H9 (cell line): Measurements from ENCODE around the gene AMD1. TPM values are rescaled to one million over a fixed set of nuclear protein-coding genes. Genes with fewer than 3 reads are reported as not detected.

Source experiments
- DNase-seq: peaks from one replicate; pipeline ENCODE4 v3.0.0-alpha.2; 2017
- H2AFZ ChIP-seq: one replicate; pipeline ENCODE4 v1.6.1; 2013; ENCODE audit warnings: mild to moderate bottlenecking, low read length, control low read depth, moderate library complexity
- H2AK5ac ChIP-seq: 2 replicates; pipeline ENCODE4 v1.6.1; 2013; ENCODE audit warnings: low read length, control low read depth, mixed read lengths; ENCODE audit not compliant: insufficient read length
- H2BK120ac ChIP-seq: one replicate; pipeline ENCODE4 v1.6.1; 2013; ENCODE audit warnings: low read depth, mild to moderate bottlenecking, low read length, control low read depth, inconsistent platforms; ENCODE audit not compliant: poor library complexity, severe bottlenecking
- H2BK12ac ChIP-seq: 2 replicates; pipeline ENCODE4 v1.6.1; 2013; ENCODE audit warnings: low read length, control low read depth, mixed read lengths, low read depth; ENCODE audit not compliant: insufficient read length
- H2BK15ac ChIP-seq: 2 replicates; pipeline ENCODE4 v1.6.1; 2013; ENCODE audit warnings: low read depth, low read length, control low read depth
- H2BK20ac ChIP-seq: one replicate; pipeline ENCODE4 v1.6.1; 2013; ENCODE audit warnings: low read depth, mild to moderate bottlenecking, low read length, control low read depth, inconsistent platforms; ENCODE audit not compliant: poor library complexity, severe bottlenecking
- H2BK5ac ChIP-seq: 2 replicates; pipeline ENCODE4 v1.6.1; 2013; ENCODE audit warnings: low read length, control low read depth, mixed read lengths; ENCODE audit not compliant: insufficient read length
- H3K14ac ChIP-seq: 2 replicates; pipeline ENCODE4 v1.6.1; 2013; ENCODE audit warnings: low read length, control low read depth; ENCODE audit not compliant: insufficient read depth
- H3K18ac ChIP-seq: 2 replicates; pipeline ENCODE4 v1.6.1; 2013; ENCODE audit warnings: low read depth, mild to moderate bottlenecking, mixed read lengths, low read length, control low read depth; ENCODE audit not compliant: insufficient read length
- H3K23ac ChIP-seq: 2 replicates; pipeline ENCODE4 v1.6.1; 2013; ENCODE audit warnings: low read length, control low read depth, mixed read lengths, low read depth; ENCODE audit not compliant: insufficient read length
- H3K23me2 ChIP-seq: 2 replicates; pipeline ENCODE4 v1.6.1; 2013; ENCODE audit warnings: low read depth, mild to moderate bottlenecking, mixed read lengths, low read length, control low read depth; ENCODE audit not compliant: insufficient read length, poor library complexity, severe bottlenecking
- H3K27ac ChIP-seq: 2 replicates; pipeline ENCODE4 v1.5.1; 2013; ENCODE audit warnings: low read length, control low read depth, mixed read lengths, low read depth; ENCODE audit not compliant: insufficient read length
- H3K27me3 ChIP-seq: 2 replicates; pipeline ENCODE4 v1.6.1; 2013; ENCODE audit warnings: low read length, control low read depth, inconsistent platforms; ENCODE audit not compliant: insufficient read depth
- H3K4ac ChIP-seq: 2 replicates; pipeline ENCODE4 v1.6.1; 2013; ENCODE audit warnings: low read depth, mild to moderate bottlenecking, control low read depth, inconsistent platforms, low read length, moderate library complexity
- H3K4me1 ChIP-seq: 2 replicates; pipeline ENCODE4 v1.6.1; 2013; ENCODE audit warnings: low read length, control low read depth, inconsistent platforms; ENCODE audit not compliant: insufficient read depth
- H3K4me2 ChIP-seq: 2 replicates; pipeline ENCODE4 v1.6.1; 2013; ENCODE audit warnings: low read length, control low read depth, mixed read lengths; ENCODE audit not compliant: insufficient read length, insufficient read depth
- H3K56ac ChIP-seq: 2 replicates; pipeline ENCODE4 v1.6.1; 2013; ENCODE audit warnings: low read depth, mild to moderate bottlenecking, mixed read lengths, low read length, control low read depth; ENCODE audit not compliant: insufficient read length
- H3K79me1 ChIP-seq: 2 replicates; pipeline ENCODE4 v1.6.1; 2013; ENCODE audit warnings: low read depth, mild to moderate bottlenecking, moderate library complexity, low read length, control low read depth, inconsistent platforms; ENCODE audit not compliant: insufficient read depth, poor library complexity, severe bottlenecking
- H3K79me2 ChIP-seq: 2 replicates; pipeline ENCODE4 v1.6.1; 2013; ENCODE audit warnings: low read length, control low read depth, inconsistent platforms; ENCODE audit not compliant: insufficient read depth
- H3K9ac ChIP-seq: 2 replicates; pipeline ENCODE4 v1.6.1; 2013; ENCODE audit warnings: low read length, control low read depth, mixed read lengths; ENCODE audit not compliant: insufficient read length; ENCODE audit errors: extremely low read depth
- H3K9me3 ChIP-seq: one replicate; pipeline ENCODE4 v1.6.1; 2013; ENCODE audit warnings: low read depth, low read length, inconsistent platforms; ENCODE audit not compliant: control insufficient read depth
- H3T11ph ChIP-seq: one replicate; pipeline ENCODE4 v1.6.1; 2013; ENCODE audit warnings: mild to moderate bottlenecking, low read length, control low read depth, inconsistent platforms
- H4K20me1 ChIP-seq: one replicate; pipeline ENCODE4 v1.6.1; 2013; ENCODE audit not compliant: control insufficient read depth, insufficient read length, insufficient read depth
- H4K5ac ChIP-seq: 2 replicates; pipeline ENCODE4 v1.6.1; 2013; ENCODE audit warnings: low read depth, mild to moderate bottlenecking, mixed read lengths, low read length, control low read depth; ENCODE audit not compliant: insufficient read length
- H4K8ac ChIP-seq: replicated peaks from 2 replicates; pipeline ENCODE4 v1.6.1; 2013; ENCODE audit warnings: low read length, control low read depth, mixed read lengths, low read depth; ENCODE audit not compliant: insufficient read length
- H4K91ac ChIP-seq: 2 replicates; pipeline ENCODE4 v1.6.1; 2013; ENCODE audit warnings: low read depth, mild to moderate bottlenecking, moderate library complexity, mixed read lengths, low read length, control low read depth; ENCODE audit not compliant: insufficient read length
- H3K27ac Mint-ChIP-seq, 3 experiments: 2 replicates in 2 of 3; 3 replicates in 1 of 3; pipeline ENCODE4 v1.8.0; 2020 to 2021; ENCODE audit warnings: mixed read lengths in 3 of 3, mild to moderate bottlenecking in 1 of 3, moderate library complexity in 1 of 3
- H3K27me3 Mint-ChIP-seq: 2 replicates; pipeline ENCODE4 v1.8.0; 2021; ENCODE audit warnings: low read depth, mild to moderate bottlenecking, moderate library complexity, mixed read lengths
- H3K36me3 Mint-ChIP-seq, 3 experiments: 2 replicates in 2 of 3; 3 replicates in 1 of 3; pipeline ENCODE4 v1.8.0; 2020 to 2021; ENCODE audit warnings: low read depth in 3 of 3, mixed read lengths in 3 of 3; ENCODE audit not compliant: insufficient read depth in 1 of 3
- H3K4me1 Mint-ChIP-seq, 2 experiments: 2 replicates each; pipeline ENCODE4 v1.8.0; 2020; ENCODE audit warnings: mixed read lengths in 2 of 2
- H3K4me3 Mint-ChIP-seq, 2 experiments: 2 replicates in 1 of 2; 3 replicates in 1 of 2; pipeline ENCODE4 v1.8.0; 2020 to 2021; ENCODE audit warnings: mild to moderate bottlenecking in 2 of 2, mixed read lengths in 2 of 2, moderate library complexity in 1 of 2
- H3K9me3 Mint-ChIP-seq, 2 experiments: 2 replicates in 1 of 2; 3 replicates in 1 of 2; pipeline ENCODE4 v1.8.0; 2020; ENCODE audit warnings: mild to moderate bottlenecking in 2 of 2, mixed read lengths in 2 of 2, moderate library complexity in 1 of 2
- CTCF ChIP-seq: fragments of 200-600 bp; sonication (generic); conservative IDR thresholded peaks from 3 replicates; pipeline ENCODE4 v1.8.0; 2021; ENCODE audit warnings: antibody characterized with exemption, mild to moderate bottlenecking
- WGBS: extraction: QIAGEN DNeasy Blood & Tissue Kit; methylation state at CpG from one replicate; pipeline ENCODE4 v1.1.7; 2013; ENCODE audit warnings: missing lambda C conversion rate, low lambda C conversion rate, mixed read lengths; ENCODE audit not compliant: insufficient read length; ENCODE audit errors: extremely low coverage; 5-methylcytosine and 5-hydroxymethylcytosine counted together
- total RNA-seq: library from RNA; stranded (reverse); gene quantifications from 2 replicates; pipeline ENCODE4 v1.2.1, GENCODE V29; 2021

The AMD1 gene
- total RNA-seq, 1 experiment from 2014 or later = 162 TPM

DNA sequence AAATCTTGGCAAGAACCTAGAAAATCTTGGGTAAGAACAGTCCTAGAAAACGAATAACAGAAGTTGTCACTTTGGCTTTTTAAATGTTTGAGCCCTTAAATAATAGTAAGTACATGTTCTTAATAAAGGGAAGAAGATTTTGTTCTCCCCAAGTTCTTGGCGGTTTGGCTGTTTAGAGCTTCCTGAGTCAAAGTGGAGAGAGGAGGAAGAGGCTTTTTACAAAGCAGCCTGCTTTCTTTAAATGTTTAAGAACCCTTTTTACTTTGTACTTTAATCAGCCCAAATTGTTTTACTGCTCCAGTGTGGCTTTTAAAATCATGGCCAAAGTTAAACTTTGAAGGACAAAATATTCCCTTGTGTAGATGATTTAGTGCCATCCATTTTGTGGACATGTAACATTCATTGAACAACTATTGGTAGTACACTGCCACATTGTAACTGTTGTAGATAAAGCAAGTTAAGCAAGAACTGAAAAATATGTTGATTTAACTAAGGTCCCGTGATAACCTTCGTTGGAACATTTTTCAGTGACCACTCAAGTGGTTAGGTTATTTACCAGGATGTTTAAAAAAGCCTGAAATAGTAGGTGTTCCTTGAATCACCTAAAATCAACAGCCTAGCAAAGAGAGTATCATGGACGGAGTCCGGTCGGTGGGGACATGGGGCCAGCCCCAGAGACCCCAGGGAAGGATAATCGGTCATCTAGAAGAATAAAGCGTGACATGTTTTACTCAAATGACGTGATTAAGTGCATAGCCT is 2.4 kb downstream of the AMD1 start:
- H3K27me3 ChIP-seq = no peaks in the 10 kb centered on the region
- no CpG with 5 or more reads among the region's 10 CpGs for WGBS
- H2BK120ac ChIP-seq = no peak overlapping the region
- Mint-ChIP-seq H3K4me1 (peaks cover 42 to 51% of the 10 kb centered on the region in 2 experiments), H3K4me3 (peak overlapping the region; percentile 89 to 97), H3K27me3 (peaks cover 3% of the 10 kb centered on the region; the same call in 1 of the 2 replicates), H3K36me3 (peaks cover 4 to 21% (median 15%) of the 10 kb centered on the region in 3 experiments), H3K27ac (peak overlapping the region in 2 of 3 experiments; percentile 48 to 87; a peak in 1 of 7 replicates), H3K9me3 (peaks cover 2 to 8% of the 10 kb centered on the region in 2 experiments; a peak in 4 of 5 replicates)
- H3K23me2 ChIP-seq = peaks cover 4% of the 10 kb centered on the region
- no peak overlapping the region for H2AK5ac ChIP-seq
- no peak for TF ChIP-seq CTCF
- no peak overlapping the region; the same call in 1 of the 2 replicates for H3K14ac ChIP-seq
- H2BK20ac ChIP-seq = no peak overlapping the region
- no peak overlapping the region for H2AFZ ChIP-seq
- H3K4ac ChIP-seq = no peak overlapping the region
- H3K56ac ChIP-seq = no peak overlapping the region
- DNase-seq = no peak
- H2BK5ac ChIP-seq = no peak overlapping the region
- H4K91ac ChIP-seq = no peak overlapping the region
- no peak overlapping the region for H2BK15ac ChIP-seq
- H3K9me3 ChIP-seq = no peaks in the 10 kb centered on the region
- peak overlapping the region; percentile 78 for H3K9ac ChIP-seq
- H4K5ac ChIP-seq = no peak overlapping the region
- H3K79me2 ChIP-seq = peaks cover 73% of the 10 kb centered on the region
- H3K18ac ChIP-seq = no peak overlapping the region
- no peaks in the 10 kb centered on the region for H3K79me1 ChIP-seq
- peak overlapping the region; percentile 92 for H3K4me2 ChIP-seq
- H4K8ac ChIP-seq = no peak overlapping the region
- H3T11ph ChIP-seq = no peak overlapping the region
- H4K20me1 ChIP-seq = no peaks in the 10 kb centered on the region
- H2BK12ac ChIP-seq = no peak overlapping the region
- no peak overlapping the region for H3K27ac ChIP-seq
- no peaks in the 10 kb centered on the region; the same call in none of the 2 replicates for H3K4me1 ChIP-seq
- H3K23ac ChIP-seq = no peak overlapping the region
